ENCODE measurements around the gene STAT5A.
A peak's percentile ranks its signal among the peaks of the same experiment; 100 is the strongest.

STAT5A gene

DNA sequence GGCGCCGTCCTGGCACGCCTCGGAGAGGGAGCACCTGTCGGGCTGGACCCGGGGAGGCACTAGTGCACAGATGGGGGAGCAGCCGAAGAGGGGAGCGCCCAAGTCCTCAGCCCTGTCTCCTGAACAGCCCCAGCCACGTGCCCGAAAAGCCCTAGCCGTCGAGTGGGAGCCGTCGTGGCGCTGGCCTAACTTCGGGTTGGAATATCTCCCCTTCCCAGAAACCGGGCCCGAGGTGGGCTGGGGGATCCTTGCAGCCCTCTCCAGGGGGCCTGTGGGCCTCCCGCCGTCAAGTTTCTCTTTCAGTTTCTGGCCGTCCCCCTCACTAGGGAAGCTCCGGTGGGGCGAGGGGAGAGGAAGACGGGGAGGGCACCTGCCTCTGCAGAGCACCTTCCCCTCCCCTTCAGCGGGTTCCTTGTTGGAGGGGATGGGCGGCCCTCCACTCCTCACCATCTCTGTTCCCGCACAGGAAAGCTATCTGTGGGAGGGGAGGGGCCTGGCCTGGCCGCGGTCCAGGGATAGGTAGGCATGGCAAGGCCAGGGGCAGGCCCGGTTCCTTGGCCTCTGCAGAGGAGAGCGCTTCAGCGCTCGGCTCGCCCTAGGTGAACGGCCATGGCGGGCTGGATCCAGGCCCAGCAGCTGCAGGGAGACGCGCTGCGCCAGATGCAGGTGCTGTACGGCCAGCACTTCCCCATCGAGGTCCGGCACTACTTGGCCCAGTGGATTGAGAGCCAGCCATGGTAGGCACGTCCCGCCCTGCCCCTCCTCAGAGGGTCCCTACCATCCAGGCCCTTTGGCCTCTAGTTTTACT, 709 bp downstream of the STAT5A start:
- no peak for TF ChIP-seq SPI1 (IDR thresholded peaks at IDR 0.05; ENCODE audit: borderline replicate concordance, low read depth)
- TF ChIP-seq, protein P1, sequence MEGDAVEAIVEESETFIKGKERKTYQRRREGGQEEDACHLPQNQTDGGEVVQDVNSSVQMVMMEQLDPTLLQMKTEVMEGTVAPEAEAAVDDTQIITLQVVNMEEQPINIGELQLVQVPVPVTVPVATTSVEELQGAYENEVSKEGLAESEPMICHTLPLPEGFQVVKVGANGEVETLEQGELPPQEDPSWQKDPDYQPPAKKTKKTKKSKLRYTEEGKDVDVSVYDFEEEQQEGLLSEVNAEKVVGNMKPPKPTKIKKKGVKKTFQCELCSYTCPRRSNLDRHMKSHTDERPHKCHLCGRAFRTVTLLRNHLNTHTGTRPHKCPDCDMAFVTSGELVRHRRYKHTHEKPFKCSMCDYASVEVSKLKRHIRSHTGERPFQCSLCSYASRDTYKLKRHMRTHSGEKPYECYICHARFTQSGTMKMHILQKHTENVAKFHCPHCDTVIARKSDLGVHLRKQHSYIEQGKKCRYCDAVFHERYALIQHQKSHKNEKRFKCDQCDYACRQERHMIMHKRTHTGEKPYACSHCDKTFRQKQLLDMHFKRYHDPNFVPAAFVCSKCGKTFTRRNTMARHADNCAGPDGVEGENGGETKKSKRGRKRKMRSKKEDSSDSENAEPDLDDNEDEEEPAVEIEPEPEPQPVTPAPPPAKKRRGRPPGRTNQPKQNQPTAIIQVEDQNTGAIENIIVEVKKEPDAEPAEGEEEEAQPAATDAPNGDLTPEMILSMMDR (IDR thresholded peaks at IDR 0.05; ENCODE audit: insufficient read depth, low read length), result no peak
- TF ChIP-seq, protein P2, sequence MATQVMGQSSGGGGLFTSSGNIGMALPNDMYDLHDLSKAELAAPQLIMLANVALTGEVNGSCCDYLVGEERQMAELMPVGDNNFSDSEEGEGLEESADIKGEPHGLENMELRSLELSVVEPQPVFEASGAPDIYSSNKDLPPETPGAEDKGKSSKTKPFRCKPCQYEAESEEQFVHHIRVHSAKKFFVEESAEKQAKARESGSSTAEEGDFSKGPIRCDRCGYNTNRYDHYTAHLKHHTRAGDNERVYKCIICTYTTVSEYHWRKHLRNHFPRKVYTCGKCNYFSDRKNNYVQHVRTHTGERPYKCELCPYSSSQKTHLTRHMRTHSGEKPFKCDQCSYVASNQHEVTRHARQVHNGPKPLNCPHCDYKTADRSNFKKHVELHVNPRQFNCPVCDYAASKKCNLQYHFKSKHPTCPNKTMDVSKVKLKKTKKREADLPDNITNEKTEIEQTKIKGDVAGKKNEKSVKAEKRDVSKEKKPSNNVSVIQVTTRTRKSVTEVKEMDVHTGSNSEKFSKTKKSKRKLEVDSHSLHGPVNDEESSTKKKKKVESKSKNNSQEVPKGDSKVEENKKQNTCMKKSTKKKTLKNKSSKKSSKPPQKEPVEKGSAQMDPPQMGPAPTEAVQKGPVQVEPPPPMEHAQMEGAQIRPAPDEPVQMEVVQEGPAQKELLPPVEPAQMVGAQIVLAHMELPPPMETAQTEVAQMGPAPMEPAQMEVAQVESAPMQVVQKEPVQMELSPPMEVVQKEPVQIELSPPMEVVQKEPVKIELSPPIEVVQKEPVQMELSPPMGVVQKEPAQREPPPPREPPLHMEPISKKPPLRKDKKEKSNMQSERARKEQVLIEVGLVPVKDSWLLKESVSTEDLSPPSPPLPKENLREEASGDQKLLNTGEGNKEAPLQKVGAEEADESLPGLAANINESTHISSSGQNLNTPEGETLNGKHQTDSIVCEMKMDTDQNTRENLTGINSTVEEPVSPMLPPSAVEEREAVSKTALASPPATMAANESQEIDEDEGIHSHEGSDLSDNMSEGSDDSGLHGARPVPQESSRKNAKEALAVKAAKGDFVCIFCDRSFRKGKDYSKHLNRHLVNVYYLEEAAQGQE (IDR thresholded peaks at IDR 0.05; ENCODE audit: insufficient replicate concordance, low read depth), result no peak
- no peak for TF ChIP-seq POLR2AphosphoS5 (IDR thresholded peaks at IDR 0.05; ENCODE audit: low read depth)
- TF ChIP-seq GABPA (IDR thresholded peaks at IDR 0.05; ENCODE audit: low read depth), result no peak
- Histone ChIP-seq H3K27ac (replicated peaks) (peak overlapping the region; percentile 26; the same call in 1 of the 2 replicates), H3K4me3 (replicated peaks; ENCODE audit: insufficient read depth, low read length) (peak overlapping the region; percentile 27), H3K27me3 (ENCODE audit: insufficient read depth, poor library complexity, severe bottlenecking) (no peaks in the 10 kb centered on the region)
- no peak for DNase-seq (ENCODE audit: low read depth in 1 of 2, low spot score in 1 of 2)

GRCh38 chr17:42289611-42290181, 1.4 kb downstream of the STAT5A start:
- peak in 1 of 2 experiments; percentile 18 for DNase-seq (ENCODE audit: low read depth in 1 of 2, low spot score in 1 of 2)
- no peak overlapping the region for H3K27ac ChIP-seq (replicated peaks)

DNA sequence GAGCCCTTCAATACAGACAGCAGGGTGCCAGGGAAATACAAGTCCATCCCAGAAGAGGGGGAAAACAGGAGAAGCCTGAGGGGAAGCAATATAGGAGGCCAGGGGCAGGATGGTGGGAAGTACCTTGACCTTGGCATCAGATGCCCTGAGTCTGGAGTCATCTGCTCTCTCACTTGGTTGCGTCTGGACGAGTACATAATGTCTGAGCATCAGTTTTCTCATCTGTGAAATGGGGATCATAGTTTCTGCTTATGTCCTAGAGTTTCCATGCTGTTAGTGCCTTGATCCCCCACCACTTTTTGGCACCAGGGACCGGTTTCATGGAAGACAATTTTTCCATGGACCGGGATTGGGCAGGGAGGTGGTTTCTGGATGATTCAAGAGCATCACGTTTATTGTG, 2.3 kb downstream of the STAT5A start:
- Histone ChIP-seq H3K27ac (replicated peaks) (no peak overlapping the region), H3K27me3 (ENCODE audit: insufficient read depth, poor library complexity, severe bottlenecking) (no peaks in the 10 kb centered on the region), H3K4me3 (replicated peaks; ENCODE audit: insufficient read depth, low read length) (no peak overlapping the region)
- TF ChIP-seq SPI1 (IDR thresholded peaks at IDR 0.05; ENCODE audit: borderline replicate concordance, low read depth), result no peak
- TF ChIP-seq, protein P1 (IDR thresholded peaks at IDR 0.05; ENCODE audit: insufficient read depth, low read length), result no peak
- DNase-seq (ENCODE audit: low read depth in 1 of 2, low spot score in 1 of 2), result no peak

More at GRCh38 chr17:42289611-42290181, 1.4 kb downstream of the STAT5A start:
- no peak for TF ChIP-seq GABPA (IDR thresholded peaks at IDR 0.05; ENCODE audit: low read depth)
- TF ChIP-seq POLR2AphosphoS5 (IDR thresholded peaks at IDR 0.05; ENCODE audit: low read depth), result no peak
- no peak for TF ChIP-seq SPI1 (IDR thresholded peaks at IDR 0.05; ENCODE audit: borderline replicate concordance, low read depth)
- TF ChIP-seq, protein P2 (IDR thresholded peaks at IDR 0.05; ENCODE audit: insufficient replicate concordance, low read depth), result no peak
- TF ChIP-seq, protein P1 (IDR thresholded peaks at IDR 0.05; ENCODE audit: insufficient read depth, low read length), result no peak
- Histone ChIP-seq H3K27me3 (ENCODE audit: insufficient read depth, poor library complexity, severe bottlenecking) (no peaks in the 10 kb centered on the region), H3K4me3 (replicated peaks; ENCODE audit: insufficient read depth, low read length) (no peak overlapping the region)
